ENCODE results near the gene ZNF77.
A peak's percentile ranks its signal among the peaks of the same experiment; 100 is the strongest.
"Not testable (repeated sequence)": the region's sequence is repeated elsewhere in the genome, so short reads cannot be mapped to it uniquely, and the experiment has no call there.

Gene ZNF77

GRCh38 chr19:2944775-2945574, at the start of gene ZNF77:
Gene ZNF77 (minus strand): TSS chr19:2944971. CDS start chr19:2944840, 131 bp downstream.
- DNase-seq, result peak; percentile 98

DNA sequence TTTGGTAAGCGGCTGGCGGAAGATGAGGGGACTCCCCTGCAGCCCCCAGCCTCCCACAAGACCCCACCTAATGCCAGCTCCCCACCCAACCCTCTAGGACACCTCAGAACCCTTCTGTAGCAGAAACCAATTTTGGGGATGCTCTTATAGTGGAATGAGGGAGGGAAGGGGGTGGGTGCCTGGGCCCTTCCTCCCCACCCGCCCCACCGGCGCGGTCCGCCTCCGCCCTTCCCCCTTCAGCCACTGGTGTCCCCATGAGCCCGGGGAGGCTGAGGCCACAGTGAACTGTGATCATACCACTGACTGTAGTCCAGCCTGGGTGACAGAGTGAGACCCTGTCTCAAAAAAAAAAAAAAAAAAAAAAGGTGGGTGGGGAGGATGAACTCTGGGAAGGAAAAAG, 48.8 kb upstream of the ZNF77 start:
- no peak for DNase-seq

GRCh38 chr19:2992958-2993357, 48.2 kb upstream of the ZNF77 start:
- no peak for DNase-seq

DNA sequence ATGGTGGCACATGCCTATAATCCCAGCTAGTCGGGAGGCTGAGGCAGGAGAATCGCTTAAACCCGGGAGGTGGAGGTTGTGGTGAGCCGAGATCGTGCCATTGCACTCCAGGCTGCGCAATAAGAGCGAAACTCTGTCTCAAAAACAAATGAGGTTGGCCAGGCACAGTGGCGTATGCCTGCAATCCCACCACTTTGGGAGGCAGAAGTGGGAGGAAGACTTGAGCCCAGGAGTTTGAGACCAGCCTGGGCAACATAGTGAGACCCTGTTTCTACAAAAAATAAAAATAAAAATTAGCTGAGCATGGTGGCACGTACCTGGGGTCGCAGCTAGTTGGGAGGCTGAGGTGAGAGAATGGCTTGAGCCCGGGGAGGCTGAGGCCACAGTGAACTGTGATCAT, 47.6 kb upstream of the ZNF77 start:
- DNase-seq, result not testable (repeated sequence)

DNA sequence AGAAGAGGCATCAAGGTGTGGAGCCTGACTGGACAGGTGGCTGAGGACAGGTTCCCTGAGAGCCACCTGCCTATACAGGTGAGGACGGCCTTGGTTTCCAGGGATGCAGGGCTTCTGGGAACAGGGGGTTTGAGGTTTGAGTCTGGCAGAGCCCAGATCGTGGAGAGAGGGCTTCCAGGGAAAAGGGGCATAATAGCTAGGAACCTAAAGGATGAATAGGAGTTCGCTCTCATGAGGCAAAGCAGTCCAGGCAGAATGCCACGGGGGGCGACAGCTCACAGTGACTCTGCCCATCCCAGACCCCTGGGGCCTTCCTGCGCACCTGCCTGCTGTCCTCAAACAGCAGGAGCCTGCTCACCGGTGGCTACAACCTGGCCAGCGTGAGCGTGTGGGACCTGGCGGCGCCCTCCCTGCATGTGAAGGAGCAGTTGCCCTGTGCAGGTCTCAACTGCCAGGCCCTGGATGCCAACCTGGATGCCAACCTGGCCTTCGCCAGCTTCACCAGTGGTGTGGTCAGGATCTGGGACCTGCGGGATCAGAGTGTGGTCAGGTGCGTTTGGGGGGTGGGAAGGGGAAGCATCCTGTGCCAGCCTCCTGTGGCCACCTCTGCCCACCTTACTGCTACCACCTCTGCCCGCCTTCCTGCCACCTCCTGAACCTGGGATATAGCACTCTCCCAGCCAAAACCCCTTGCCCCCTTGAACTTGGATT, 44.6 kb upstream of the ZNF77 start:
- no peak for DNase-seq

GRCh38 chr19:2988568-2988967, 43.8 kb upstream of the ZNF77 start:
- DNase-seq, result no peak

DNA sequence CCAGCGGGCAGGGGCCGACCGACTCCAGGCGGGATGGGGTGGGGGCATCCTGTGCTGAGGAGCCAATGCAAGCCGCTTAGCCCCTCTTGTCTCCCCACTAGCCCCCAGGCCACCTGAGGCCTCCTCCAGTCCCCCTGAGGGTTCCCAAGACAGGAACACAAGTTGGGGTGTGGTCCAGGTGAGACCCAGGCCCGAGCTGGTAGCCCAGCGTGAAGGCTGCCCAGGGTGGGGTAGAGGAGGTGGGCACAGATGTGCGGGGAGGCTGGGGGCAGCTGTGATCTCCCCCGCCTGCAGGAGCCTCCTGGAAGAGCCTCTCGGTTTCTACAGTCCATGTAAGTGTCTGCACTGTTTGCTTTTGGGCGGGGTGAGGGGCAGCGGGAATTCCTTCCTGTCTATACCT, 43.0 kb upstream of the ZNF77 start:
- no peak for DNase-seq

- no peak for DNase-seq
These were observed 42.3 kb upstream of the ZNF77 start for GRCh38 chr19:2986951-2987524.

DNA sequence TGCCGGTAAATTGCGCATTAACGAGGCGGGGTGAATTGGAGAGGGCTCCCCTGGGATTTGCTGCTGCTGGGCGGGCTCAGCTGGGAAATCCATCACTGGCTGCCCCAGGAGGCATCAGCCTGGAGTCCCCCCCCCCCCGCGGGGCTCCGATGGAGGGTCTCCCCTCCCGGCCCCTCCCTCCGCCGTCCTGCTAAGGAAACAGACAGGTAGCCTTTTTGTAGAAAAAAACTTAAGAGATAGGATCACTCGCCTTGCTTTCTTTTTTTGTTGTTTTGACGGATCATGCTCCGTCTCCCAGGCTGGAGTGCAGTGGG, 39.4 kb upstream of the ZNF77 start:
- DNase-seq, result no peak

DNA sequence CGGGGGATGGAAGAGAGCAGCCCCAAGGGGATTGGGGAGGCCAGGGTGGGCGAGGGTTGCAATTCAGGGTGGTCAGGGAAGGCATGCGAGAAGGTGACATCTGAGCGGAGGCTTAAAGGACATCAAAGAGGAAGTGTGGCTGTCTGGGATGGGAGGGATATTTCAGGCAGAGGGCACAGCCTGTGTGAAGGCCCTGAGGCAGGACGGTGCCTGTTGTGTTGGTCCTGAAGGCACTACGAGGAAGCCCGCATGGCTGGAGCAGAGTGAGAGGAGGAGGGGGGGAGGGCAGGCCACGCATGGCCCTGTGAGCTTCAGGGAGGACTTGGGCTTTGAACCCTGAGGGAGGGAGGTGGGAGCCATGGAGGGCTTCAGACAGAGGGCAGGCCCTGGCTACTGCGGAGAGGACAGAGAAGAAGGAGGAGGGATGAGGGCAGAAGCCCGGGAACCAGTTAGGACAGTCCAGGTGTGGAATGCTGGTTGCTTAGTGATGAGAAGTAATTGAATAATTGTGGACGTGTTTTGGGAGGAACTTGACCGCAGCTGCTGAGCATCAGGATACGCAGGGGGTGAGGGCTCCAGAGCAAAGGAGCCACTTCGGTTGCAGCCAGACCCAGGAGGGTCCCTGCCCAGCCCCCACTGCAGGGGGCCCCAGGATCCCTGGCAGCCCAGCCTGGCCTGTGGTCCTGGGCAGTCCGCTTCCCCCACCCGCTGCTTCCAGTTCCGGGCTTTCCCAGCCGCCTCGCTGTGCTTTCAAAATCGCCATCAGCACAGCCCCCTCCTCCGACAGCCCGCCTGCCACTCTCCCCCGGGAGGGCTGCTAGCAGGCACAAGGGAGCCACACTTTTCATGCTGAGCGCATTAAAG, 38.8 kb upstream of the ZNF77 start:
- no peak for DNase-seq

DNA sequence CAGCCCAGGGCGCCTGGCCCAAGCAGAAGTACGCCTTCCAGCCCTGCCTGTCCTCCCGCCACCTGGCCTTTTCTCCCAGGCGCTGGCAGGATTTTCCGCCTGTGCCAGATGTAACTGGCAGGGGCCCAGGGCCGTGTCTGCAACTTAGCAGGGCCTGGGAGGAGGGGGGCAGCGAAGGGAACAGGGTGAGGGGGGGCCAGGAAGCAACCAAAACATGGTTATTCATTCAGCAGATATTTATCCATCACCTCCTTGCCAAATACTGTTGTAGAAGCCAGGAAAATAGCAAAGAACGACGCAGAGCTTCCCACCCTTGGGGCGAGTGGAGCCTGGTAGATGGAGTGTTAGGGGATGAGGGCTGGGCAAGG, 38.2 kb upstream of the ZNF77 start:
- no peak for DNase-seq

DNA sequence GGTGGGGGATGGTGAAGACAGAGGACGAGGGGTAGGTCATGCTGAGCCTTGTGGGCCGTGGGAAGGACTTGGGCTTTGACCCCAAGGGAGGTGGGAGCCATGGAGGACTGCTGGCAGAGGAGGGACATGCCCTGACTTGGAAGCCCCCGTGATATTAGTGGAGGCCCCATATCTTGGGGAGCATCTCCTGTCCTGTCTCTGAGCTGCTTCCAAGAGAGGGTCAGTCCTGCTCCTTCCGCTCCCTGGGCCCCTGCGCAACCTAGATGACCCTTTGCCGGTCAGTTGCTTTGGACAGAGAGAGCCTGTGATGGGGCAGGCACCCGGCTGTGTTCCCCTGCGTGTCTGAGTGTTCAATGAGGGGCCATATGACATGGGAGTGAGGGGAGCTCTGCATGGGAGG, 37.8 kb upstream of the ZNF77 start:
- DNase-seq, result no peak

DNA sequence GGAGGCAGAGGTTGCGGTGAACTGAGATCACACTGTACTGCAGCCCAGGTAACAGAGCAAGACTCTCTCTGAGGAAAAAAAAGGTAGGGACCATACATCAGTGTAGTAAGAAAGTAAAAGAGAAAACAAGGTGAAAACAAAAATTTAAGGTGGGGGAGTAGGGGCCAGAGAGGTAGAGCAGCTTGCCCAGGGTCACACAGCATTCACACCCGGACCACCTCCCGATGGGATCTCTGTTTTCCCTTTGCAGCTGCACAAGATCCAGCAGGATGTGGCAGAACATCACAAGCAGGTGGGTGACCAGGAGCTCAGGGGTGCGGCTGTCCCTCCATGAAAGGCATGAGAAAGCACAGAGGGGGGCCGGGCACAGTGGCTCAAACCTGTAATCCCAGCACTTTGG, 37.1 kb upstream of the ZNF77 start:
- DNase-seq, result no peak

- DNase-seq, result no peak
These were observed 34.0 kb upstream of the ZNF77 start for GRCh38 chr19:2978772-2979171.

GRCh38 chr19:2978166-2978767, 33.5 kb upstream of the ZNF77 start:
- DNase-seq, result no peak

DNA sequence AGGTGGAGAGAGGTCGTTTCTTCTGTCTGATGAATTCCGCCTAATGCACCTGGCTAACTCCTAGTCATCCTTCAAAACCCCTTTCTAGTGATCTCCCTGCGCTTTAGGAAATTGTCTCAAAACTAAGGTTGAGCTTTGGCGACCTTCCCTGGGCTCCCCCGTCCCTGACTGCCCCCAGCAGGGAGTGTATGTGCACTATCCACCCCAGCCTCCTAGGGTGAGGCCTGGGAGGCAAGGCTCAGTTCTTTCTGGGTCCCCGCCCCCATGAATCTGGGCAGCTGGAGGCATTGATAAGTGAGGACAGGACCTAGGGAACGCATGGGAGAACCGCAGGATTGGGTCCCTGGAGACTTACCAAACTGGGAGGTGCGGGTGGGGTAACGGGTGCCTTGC, 33.0 kb upstream of the ZNF77 start:
- no peak for DNase-seq

GRCh38 chr19:2977001-2977745, 32.4 kb upstream of the ZNF77 start, which contains the start of gene TLE6:
Gene TLE6 (plus strand): TSS chr19:2977564. CDS start chr19:2978234, 670 bp downstream.
- peak; percentile 88 for DNase-seq

DNA sequence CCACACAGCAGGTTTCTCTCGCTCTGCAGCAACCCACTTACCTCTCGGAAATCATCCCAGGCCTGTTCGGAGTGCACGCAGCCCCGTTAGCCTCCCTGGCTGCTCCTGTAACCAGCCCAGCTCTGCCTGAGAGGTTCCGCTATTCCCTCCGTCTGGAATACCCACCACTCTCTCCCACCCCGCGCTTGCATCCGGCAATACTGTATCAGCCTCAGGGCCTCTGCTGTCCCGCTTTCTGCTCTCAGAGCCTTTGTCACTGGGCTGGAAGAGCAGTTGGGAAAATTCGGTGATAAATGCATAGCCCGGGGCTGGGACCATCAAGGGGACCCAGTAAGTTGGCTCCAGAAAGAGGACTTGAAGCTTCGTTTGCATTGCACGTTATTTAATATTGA, 31.8 kb upstream of the ZNF77 start:
- DNase-seq, result no peak

- DNase-seq, result no peak
These were observed 29.7 kb upstream of the ZNF77 start for GRCh38 chr19:2974342-2975041.

DNA sequence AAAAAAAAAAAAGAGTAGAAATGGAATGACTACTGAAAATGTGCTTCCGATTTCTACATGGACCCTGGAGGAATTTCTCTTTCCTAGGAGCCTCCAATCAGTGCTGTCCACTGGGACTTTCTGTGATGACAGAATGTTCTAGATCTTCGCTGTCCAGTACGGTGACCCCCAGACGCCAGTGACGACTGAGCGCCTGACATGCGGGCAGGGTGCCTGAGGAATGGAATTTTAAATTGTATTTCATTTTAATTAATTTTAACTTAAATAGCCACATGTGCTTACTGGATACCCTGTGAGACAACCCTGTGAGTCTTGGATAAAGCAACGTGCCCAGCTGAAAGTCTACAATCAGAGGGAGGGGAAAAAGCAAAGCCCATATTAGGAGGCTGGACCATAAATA, 28.5 kb upstream of the ZNF77 start:
- DNase-seq, result no peak

- no peak for DNase-seq
These were observed 25.5 kb upstream of the ZNF77 start for GRCh38 chr19:2970201-2970835.
